ENCODE results near the gene CCM2. TPM values are rescaled to one million over a fixed set of nuclear protein-coding genes. Genes with fewer than 3 reads are reported as not detected.
A peak's percentile ranks its signal among the peaks of the same experiment; 100 is the strongest.

Gene CCM2
- total RNA-seq, 1 donor from 2014 or later, result 47.8 TPM

DNA sequence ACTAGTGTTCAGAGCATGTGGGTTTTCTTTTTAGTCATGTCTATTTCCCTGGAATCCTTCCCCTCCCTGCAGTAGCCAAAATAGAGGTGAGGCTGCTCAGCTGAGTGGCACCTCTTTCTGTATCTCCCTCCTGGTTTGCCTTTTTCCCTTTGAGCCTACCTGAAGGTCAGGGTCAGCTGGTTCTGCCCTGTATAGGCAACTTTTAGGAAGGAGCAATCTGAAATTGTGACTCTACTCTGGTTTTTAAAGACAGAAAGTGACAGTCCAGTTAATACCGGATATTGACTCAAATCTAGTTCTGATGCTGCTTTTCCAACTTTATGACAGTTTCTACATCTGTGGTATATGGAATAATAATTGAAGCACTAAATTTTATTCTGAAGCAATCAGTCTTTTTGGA is 26.0 kb downstream of the CCM2 start:
- H3K27ac Mint-ChIP-seq (ENCODE audit: unreplicated experiment), result no peak overlapping the region
- H3K36me3 Mint-ChIP-seq (ENCODE audit: low read depth), result peaks cover 4% of the 10 kb centered on the region
- H3K4me3 Mint-ChIP-seq (ENCODE audit: unreplicated experiment), result no peak overlapping the region
- peaks cover 18% of the 10 kb centered on the region for H3K4me1 Mint-ChIP-seq (ENCODE audit: low read depth)
- H3K9me3 Mint-ChIP-seq (ENCODE audit: low read depth), result no peaks in the 10 kb centered on the region
- TF ChIP-seq, protein P1, sequence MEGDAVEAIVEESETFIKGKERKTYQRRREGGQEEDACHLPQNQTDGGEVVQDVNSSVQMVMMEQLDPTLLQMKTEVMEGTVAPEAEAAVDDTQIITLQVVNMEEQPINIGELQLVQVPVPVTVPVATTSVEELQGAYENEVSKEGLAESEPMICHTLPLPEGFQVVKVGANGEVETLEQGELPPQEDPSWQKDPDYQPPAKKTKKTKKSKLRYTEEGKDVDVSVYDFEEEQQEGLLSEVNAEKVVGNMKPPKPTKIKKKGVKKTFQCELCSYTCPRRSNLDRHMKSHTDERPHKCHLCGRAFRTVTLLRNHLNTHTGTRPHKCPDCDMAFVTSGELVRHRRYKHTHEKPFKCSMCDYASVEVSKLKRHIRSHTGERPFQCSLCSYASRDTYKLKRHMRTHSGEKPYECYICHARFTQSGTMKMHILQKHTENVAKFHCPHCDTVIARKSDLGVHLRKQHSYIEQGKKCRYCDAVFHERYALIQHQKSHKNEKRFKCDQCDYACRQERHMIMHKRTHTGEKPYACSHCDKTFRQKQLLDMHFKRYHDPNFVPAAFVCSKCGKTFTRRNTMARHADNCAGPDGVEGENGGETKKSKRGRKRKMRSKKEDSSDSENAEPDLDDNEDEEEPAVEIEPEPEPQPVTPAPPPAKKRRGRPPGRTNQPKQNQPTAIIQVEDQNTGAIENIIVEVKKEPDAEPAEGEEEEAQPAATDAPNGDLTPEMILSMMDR (IDR thresholded peaks at IDR 0.05), result no peak
- no peak for DNase-seq (ENCODE audit: low spot score)
- H3K27me3 Mint-ChIP-seq (ENCODE audit: low read depth), result no peaks in the 10 kb centered on the region

DNA sequence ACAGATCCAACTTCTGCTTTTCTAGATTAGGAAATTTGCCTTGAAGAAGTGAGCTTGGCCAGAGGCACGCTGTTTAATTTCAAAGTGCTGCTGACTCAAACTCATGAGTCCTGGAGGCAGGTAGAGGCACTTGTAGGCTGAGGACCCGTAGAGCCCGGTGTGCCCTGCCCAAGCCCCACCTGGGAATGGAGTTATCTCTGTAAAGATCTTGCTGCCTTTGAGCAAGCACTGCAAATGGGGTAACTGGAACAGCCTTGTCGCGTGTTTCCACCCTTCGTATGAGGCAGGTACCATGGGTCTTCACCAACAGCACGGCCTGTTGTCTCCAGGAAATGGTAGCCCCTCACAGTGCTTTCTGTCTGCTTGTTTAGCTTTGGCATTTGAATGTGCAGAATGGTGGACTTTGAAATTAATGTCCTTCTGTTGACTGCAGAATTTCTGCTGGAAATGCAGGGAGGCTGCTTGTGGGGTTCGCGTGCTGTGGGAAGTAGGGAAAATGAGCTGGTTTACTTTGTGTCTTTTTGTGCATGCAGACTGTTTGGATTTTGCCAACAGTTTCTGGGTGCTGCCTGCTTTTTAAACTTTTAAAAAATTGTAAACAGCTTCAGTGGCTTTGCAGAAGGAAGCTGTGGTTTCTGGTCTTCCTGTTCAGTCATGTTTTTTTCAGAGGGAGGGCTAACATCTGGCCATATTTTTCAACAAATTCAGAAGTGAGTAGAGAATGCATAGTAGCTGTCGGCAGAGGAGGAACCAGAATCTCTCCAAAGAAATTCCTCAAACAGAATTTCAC is 27.2 kb downstream of the CCM2 start:
- Mint-ChIP-seq H3K27ac (ENCODE audit: unreplicated experiment) (no peak overlapping the region), H3K4me3 (ENCODE audit: unreplicated experiment) (no peak overlapping the region), H3K9me3 (ENCODE audit: low read depth) (no peaks in the 10 kb centered on the region), H3K27me3 (ENCODE audit: low read depth) (no peaks in the 10 kb centered on the region), H3K36me3 (ENCODE audit: low read depth) (peaks cover 4% of the 10 kb centered on the region), H3K4me1 (ENCODE audit: low read depth) (peaks cover 13% of the 10 kb centered on the region)
- DNase-seq (ENCODE audit: low spot score), result peak; percentile 40
- TF ChIP-seq, protein P1 (IDR thresholded peaks at IDR 0.05), result no peak

DNA sequence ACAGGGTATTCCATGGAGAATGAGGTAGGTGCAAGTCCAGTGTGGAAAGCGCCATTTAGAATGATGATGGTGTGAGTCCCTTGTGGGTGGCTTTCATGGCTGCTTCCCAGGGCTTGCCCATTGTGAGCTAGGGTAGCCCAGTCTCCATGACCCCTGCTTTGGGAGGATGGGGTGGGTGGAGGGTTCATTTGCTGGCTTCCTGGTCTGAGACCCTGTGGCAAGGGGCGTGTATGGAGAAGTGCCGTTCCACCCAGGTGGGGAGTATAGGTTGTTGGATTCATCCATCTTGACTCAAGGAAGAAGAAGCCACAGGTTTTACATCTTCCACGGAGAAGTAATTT is 27.7 kb downstream of the CCM2 start:
- H3K4me1 Mint-ChIP-seq (ENCODE audit: low read depth), result peaks cover 15% of the 10 kb centered on the region
- H3K36me3 Mint-ChIP-seq (ENCODE audit: low read depth), result peaks cover 4% of the 10 kb centered on the region
- no peak overlapping the region for H3K4me3 Mint-ChIP-seq (ENCODE audit: unreplicated experiment)
- no peaks in the 10 kb centered on the region for H3K9me3 Mint-ChIP-seq (ENCODE audit: low read depth)
- H3K27ac Mint-ChIP-seq (ENCODE audit: unreplicated experiment), result no peak overlapping the region
- no peaks in the 10 kb centered on the region for H3K27me3 Mint-ChIP-seq (ENCODE audit: low read depth)
- TF ChIP-seq, protein P1 (IDR thresholded peaks at IDR 0.05), result no peak
- DNase-seq (ENCODE audit: low spot score), result peak; percentile 29

DNA sequence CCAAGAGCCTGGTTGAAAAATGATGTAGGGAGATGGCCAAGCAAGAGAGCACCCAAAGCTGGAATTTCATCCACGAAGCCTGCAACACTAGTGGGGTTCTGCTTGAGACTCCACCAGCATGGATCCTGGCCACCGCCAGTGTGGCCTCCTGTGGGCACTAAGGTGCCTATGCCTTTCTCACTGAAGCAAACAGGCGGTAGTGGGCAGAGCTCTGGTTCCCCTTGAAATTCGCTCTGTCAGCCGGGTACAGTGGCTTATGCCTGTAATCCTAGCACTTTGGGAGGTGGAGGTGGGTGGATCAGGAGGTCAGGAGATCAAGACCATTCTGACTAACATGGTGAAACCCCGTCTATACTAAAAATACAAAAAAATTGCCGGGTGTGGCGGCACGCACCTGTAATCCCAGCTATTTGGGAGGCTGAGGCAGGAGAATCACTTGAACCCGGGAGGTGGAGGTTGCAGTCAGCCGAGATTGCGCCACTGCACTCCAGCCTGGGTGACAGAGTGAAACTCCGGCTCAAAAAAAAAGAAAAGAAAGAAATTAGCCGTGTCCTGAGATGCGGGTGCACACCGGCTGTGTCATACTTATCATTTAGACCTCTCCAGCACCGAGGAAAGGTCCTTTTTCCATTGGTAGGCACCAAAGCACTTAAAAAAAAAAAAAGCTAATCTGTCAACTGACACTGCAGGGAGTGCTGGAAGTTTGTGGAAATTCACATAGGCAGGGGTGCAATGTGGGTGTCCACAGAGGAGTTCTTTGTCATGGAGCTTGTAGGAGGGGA is 28.3 kb downstream of the CCM2 start:
- Mint-ChIP-seq H3K9me3 (ENCODE audit: low read depth) (no peaks in the 10 kb centered on the region), H3K4me1 (ENCODE audit: low read depth) (peaks cover 20% of the 10 kb centered on the region), H3K36me3 (ENCODE audit: low read depth) (peaks cover 4% of the 10 kb centered on the region), H3K27ac (ENCODE audit: unreplicated experiment) (no peak overlapping the region), H3K27me3 (ENCODE audit: low read depth) (no peaks in the 10 kb centered on the region), H3K4me3 (ENCODE audit: unreplicated experiment) (no peak overlapping the region)
- TF ChIP-seq, protein P1 (IDR thresholded peaks at IDR 0.05), result no peak
- DNase-seq (ENCODE audit: low spot score), result peak; percentile 66

DNA sequence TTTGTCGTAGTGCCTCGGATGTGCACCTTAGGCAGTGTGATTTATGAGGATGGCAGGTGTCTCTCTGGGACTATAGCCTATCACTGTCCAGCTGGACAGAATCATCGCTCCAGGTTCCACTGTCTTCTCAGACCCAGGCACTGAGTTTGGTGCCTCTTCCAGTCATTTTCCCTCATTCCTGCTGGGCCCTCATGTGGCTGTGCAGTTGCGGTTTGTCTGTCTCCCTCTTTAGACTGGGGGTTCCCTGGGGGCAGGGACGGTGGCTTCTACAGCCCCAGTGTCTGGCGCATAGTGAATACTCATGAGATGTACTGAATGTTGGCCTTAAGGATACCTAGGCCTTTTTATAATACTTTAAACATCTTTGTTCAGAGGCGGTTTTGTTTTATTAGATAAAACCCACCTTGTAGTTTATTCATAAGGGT is 28.9 kb downstream of the CCM2 start:
- H3K27me3 Mint-ChIP-seq (ENCODE audit: low read depth), result no peaks in the 10 kb centered on the region
- H3K27ac Mint-ChIP-seq (ENCODE audit: unreplicated experiment), result no peak overlapping the region
- no peaks in the 10 kb centered on the region for H3K9me3 Mint-ChIP-seq (ENCODE audit: low read depth)
- no peak overlapping the region for H3K4me3 Mint-ChIP-seq (ENCODE audit: unreplicated experiment)
- TF ChIP-seq, protein P1 (IDR thresholded peaks at IDR 0.05), result no peak
- peaks cover 26% of the 10 kb centered on the region for H3K4me1 Mint-ChIP-seq (ENCODE audit: low read depth)
- peaks cover 2% of the 10 kb centered on the region for H3K36me3 Mint-ChIP-seq (ENCODE audit: low read depth)
- peak; percentile 15 for DNase-seq (ENCODE audit: low spot score)
